K562 (cell line): ENCODE measurements around the gene VPS4B. TPM values are rescaled to one million over a fixed set of nuclear protein-coding genes. Genes with fewer than 3 reads are reported as not detected.
A peak's percentile ranks its signal among the peaks of the same experiment; 100 is the strongest.

Source experiments
- CEBPB ChIP-seq: fragments of 450-650 bp; IDR thresholded peaks from 2 replicates; pipeline ENCODE4 v1.6.1; 2016; ENCODE audit warnings: missing genetic modification characterization, missing compliant biosample characterization
- CREB1 ChIP-seq, 2 experiments: sonication (generic) in 1 of 2; formaldehyde crosslinking in 1 of 2; IDR thresholded peaks; 2 replicates each; pipeline versions ENCODE4 v1.6.1 to v1.8.0; 2012 to 2022; ENCODE audit warnings: inconsistent platforms in 1 of 2, mild to moderate bottlenecking in 1 of 2, missing genetic modification reagents in 1 of 2, moderate library complexity in 1 of 2
- GTF2E2 ChIP-seq: fragments of 200-800 bp; sonication (Bioruptor generic); IDR thresholded peaks from 2 replicates; pipeline ENCODE4 v1.6.1; 2016; ENCODE audit warnings: missing genetic modification characterization, missing compliant biosample characterization
- HDAC8 ChIP-seq: fragments of 450-650 bp; IDR thresholded peaks from 2 replicates; pipeline ENCODE4 v1.6.1; 2016; ENCODE audit warnings: mild to moderate bottlenecking, missing genetic modification characterization, moderate library complexity, missing compliant biosample characterization
- HMGN3 ChIP-seq: IDR thresholded peaks from 2 replicates; pipeline ENCODE4 v1.6.1; 2011; ENCODE audit warnings: borderline replicate concordance, low read depth, mild to moderate bottlenecking, mixed read lengths, low read length; ENCODE audit not compliant: insufficient read length; ENCODE audit errors: extremely low read depth
- ID3 ChIP-seq, 2 experiments: fragments of 250-450 bp in 1 of 2; fragments of 450-650 bp in 1 of 2; sonication (Bioruptor Pico) in 1 of 2; IDR thresholded peaks; 2 replicates each; pipeline versions ENCODE4 v1.6.1 to v1.8.0; 2016 to 2021; ENCODE audit warnings: mild to moderate bottlenecking in 2 of 2, moderate library complexity in 2 of 2, missing compliant biosample characterization in 1 of 2, missing genetic modification characterization in 1 of 2
- IRF9 ChIP-seq: fragments of 450-650 bp; IDR thresholded peaks from 2 replicates; pipeline ENCODE4 v1.6.1; 2016; ENCODE audit warnings: missing biosample characterization, missing genetic modification characterization
- KLF10 ChIP-seq: fragments of 250-450 bp; sonication (Bioruptor Pico); IDR thresholded peaks from 2 replicates; pipeline ENCODE4 v1.6.1; 2021; ENCODE audit warnings: matching md5 sums
- MYNN ChIP-seq, 2 experiments: sonication (generic); formaldehyde crosslinking in 1 of 2; IDR thresholded peaks; 2 replicates each; pipeline versions ENCODE4 v1.5.0 to v1.6.1; 2016 to 2020; ENCODE audit warnings: antibody characterized with exemption in 1 of 2, missing genetic modification reagents in 1 of 2
- NR2C1 ChIP-seq, 2 experiments: fragments of 450-650 bp; IDR thresholded peaks; 2 replicates each; pipeline ENCODE4 v1.6.1; 2017; ENCODE audit warnings: mild to moderate bottlenecking in 2 of 2, antibody characterized with exemption in 1 of 2, inconsistent platforms in 1 of 2, missing compliant biosample characterization in 1 of 2, missing genetic modification characterization in 1 of 2
- PHB ChIP-seq: fragments of 250-450 bp; sonication (Bioruptor Pico); IDR thresholded peaks from 2 replicates; pipeline ENCODE4 v1.5.0; 2021
- POLR2B ChIP-seq: fragments of 450-650 bp; IDR thresholded peaks from 2 replicates; pipeline ENCODE4 v1.6.1; 2018; ENCODE audit warnings: low read depth; ENCODE audit not compliant: partially characterized antibody
- POU5F1 ChIP-seq: fragments of 150-350 bp; IDR thresholded peaks from 2 replicates; pipeline ENCODE4 v1.6.1; 2014; ENCODE audit warnings: borderline replicate concordance, low read length, low read depth, mild to moderate bottlenecking; ENCODE audit not compliant: partially characterized antibody
- PTTG1 ChIP-seq: fragments of 450-650 bp; IDR thresholded peaks from 2 replicates; pipeline ENCODE4 v1.6.1; 2016; ENCODE audit warnings: low read depth, mild to moderate bottlenecking, missing genetic modification characterization, missing compliant biosample characterization
- SP2 ChIP-seq: IDR thresholded peaks from 2 replicates; pipeline ENCODE4 v1.6.1; 2011; ENCODE audit warnings: mild to moderate bottlenecking, low read depth, low read length, moderate library complexity; ENCODE audit not compliant: poor library complexity, severe bottlenecking; ENCODE audit errors: extremely low read depth
- STAT6 ChIP-seq: sonication (generic); formaldehyde crosslinking; IDR thresholded peaks from 2 replicates; pipeline ENCODE4 v1.8.1; 2023; ENCODE audit warnings: mild to moderate bottlenecking, missing genetic modification reagents
- TBL1XR1 ChIP-seq, 2 experiments: IDR thresholded peaks; 2 replicates each; pipeline ENCODE4 v1.6.1; 2012; ENCODE audit warnings: improper control_type of control experiment in 2 of 2, low read length in 2 of 2, mild to moderate bottlenecking in 1 of 2
- TRIM24 ChIP-seq, 2 experiments: fragments of 450-650 bp; IDR thresholded peaks; 2 replicates each; pipeline ENCODE4 v1.6.1; 2016
- ZBTB9 ChIP-seq: fragments of 450-650 bp; formaldehyde crosslinking; IDR thresholded peaks from 2 replicates; pipeline ENCODE4 v1.4.0; 2020; ENCODE audit warnings: mild to moderate bottlenecking, moderate library complexity
- ZNF121 ChIP-seq: sonication (generic); formaldehyde crosslinking; conservative IDR thresholded peaks from 2 replicates; pipeline ENCODE4 v1.8.0; 2022; ENCODE audit warnings: missing genetic modification reagents
- ZNF707 ChIP-seq: fragments of 250-450 bp; sonication (Bioruptor Pico); conservative IDR thresholded peaks from 2 replicates; pipeline ENCODE4 v1.8.0; 2022; ENCODE audit warnings: inconsistent platforms, mild to moderate bottlenecking, moderate library complexity
- polyA plus RNA-seq, 8 experiments: library from polyadenylated mRNA; depleted of rRNA in 4 of 8; stranded (reverse) in 5 of 8; unstranded in 3 of 8; fragments of >200 nt; fragmentation: Nextera tagmentation in 2 of 8; fragmentation: Illumina TruSeq in 1 of 8; extraction: Ambion mirVana in 2 of 8; extraction: Trizol in 1 of 8; gene quantifications; 2 replicates each; pipeline versions ENCODE4 v1.2.1 to v1.2.3, GENCODE V29; 2011 to 2014; ENCODE audit warnings: inconsistent platforms in 1 of 8, missing spikeins in 1 of 8
- total RNA-seq, 7 experiments: library from RNA; depleted of rRNA in 6 of 7; stranded (reverse); fragments of >200 nt in 6 of 7; fragmentation: Illumina TruSeq in 2 of 7; extraction: Trizol in 2 of 7; gene quantifications; 2 replicates each; pipeline versions ENCODE4 v1.2.1 to v1.2.3, GENCODE V29; 2011 to 2021; ENCODE audit warnings: low replicate concordance in 1 of 7

The VPS4B gene
- total and polyA plus RNA-seq, 9 of the 15 experiments (the other 6 are each of a cell fraction or from before 2014, with no cell fraction given): 7.3 to 16.4 (median 10.4) TPM

GRCh38 chr18:63422087-63422863 lies at the start of gene VPS4B (continued):
- TF ChIP-seq TBL1XR1 (IDR thresholded peaks at IDR 0.05; ENCODE audit: low read length in 2 of 2): peak; percentile 27 to 77; a peak in 1 of 4 replicates
- TF ChIP-seq NR2C1 (IDR thresholded peaks at IDR 0.05): peak; percentile 57
- peak; percentile 49; the same call in 1 of the 2 replicates for TF ChIP-seq NR2C1 (tag; IDR thresholded peaks at IDR 0.05)
- TF ChIP-seq SP2: peak; percentile 33
- peak; percentile 71 for TF ChIP-seq POLR2B
- no peak for TF ChIP-seq IRF9 (tag)
- TF ChIP-seq STAT6: no peak
- peak; percentile 98 for TF ChIP-seq CREB1 (IDR thresholded peaks at IDR 0.05)
- peak; percentile 98 for TF ChIP-seq CREB1 (CRISPR knock-in tag; IDR thresholded peaks at IDR 0.05)
- no peak for TF ChIP-seq HDAC8 (tag)
- no peak for TF ChIP-seq GTF2E2
- no peak for TF ChIP-seq ZBTB9
- TF ChIP-seq CEBPB (tag): peak; percentile 88
- no peak for TF ChIP-seq ID3 (CRISPR knock-in tag; IDR thresholded peaks at IDR 0.05)
- 0 out of 2 replicates have a peak, but pooled peaks have one; percentile 26 for TF ChIP-seq ID3 (tag; IDR thresholded peaks at IDR 0.05)
- TF ChIP-seq ZNF707 (CRISPR knock-in tag): no peak
- TF ChIP-seq KLF10 (CRISPR knock-in tag): no peak
- no peak for TF ChIP-seq MYNN (IDR thresholded peaks at IDR 0.05)
- no peak for TF ChIP-seq MYNN (CRISPR knock-in tag; IDR thresholded peaks at IDR 0.05)
- TF ChIP-seq PHB: no peak
- TF ChIP-seq ZNF121 (CRISPR knock-in tag): no peak
- peak; percentile 92 for TF ChIP-seq POU5F1
- TF ChIP-seq PTTG1 (tag): no peak
- TF ChIP-seq TRIM24 (IDR thresholded peaks at IDR 0.05): peak in 1 of 2 experiments; percentile 57; a peak in 1 of 4 replicates
- TF ChIP-seq HMGN3: peak; percentile 41
